OCI-LY3 (cell line): ENCODE results near the gene IGF2BP3.

Source experiments
- H2AFZ ChIP-seq: fragments of 200-600, 300-600 bp; shearing (Covaris generic); 2 replicates; pipeline ENCODE4 v1.6.0; 2014; ENCODE audit warnings: antibody characterized with exemption, low read depth, low read length
- H3K27ac ChIP-seq: fragments of 200-600, 300-600 bp; sonication (generic); 2 replicates; pipeline ENCODE4 v1.5.1; 2014; ENCODE audit warnings: mild to moderate bottlenecking, low read length, moderate library complexity, mixed read lengths
- H3K27me3 ChIP-seq: fragments of 200-600, 300-600 bp; sonication (generic); 2 replicates; pipeline ENCODE4 v1.6.1; 2014; ENCODE audit warnings: low read depth, low read length, mixed read lengths
- H3K36me3 ChIP-seq: fragments of 200-600, 300-600 bp; sonication (generic); replicated peaks from 2 replicates; pipeline ENCODE3; 2014; ENCODE audit warnings: low read depth, low read length, mixed read lengths
- H3K4me1 ChIP-seq: fragments of 300-600, 200-600 bp; sonication (generic); 2 replicates; pipeline ENCODE4 v1.6.1; 2014; ENCODE audit warnings: low read length, mixed read lengths
- H3K4me2 ChIP-seq: fragments of 200-600, 300-600 bp; sonication (generic); 2 replicates; pipeline ENCODE4 v1.6.1; 2014; ENCODE audit warnings: low read length, mixed read lengths
- H3K4me3 ChIP-seq: fragments of 300-600, 200-600 bp; sonication (generic); 2 replicates; pipeline ENCODE4 v1.5.1; 2014; ENCODE audit warnings: antibody characterized with exemption, mild to moderate bottlenecking, low read length, moderate library complexity
- H3K79me2 ChIP-seq: fragments of 300-600, 200-600 bp; shearing (Covaris generic); 2 replicates; pipeline ENCODE4 v1.6.1; 2014; ENCODE audit warnings: mild to moderate bottlenecking, low read length, mixed read lengths
- H3K9ac ChIP-seq: fragments of 300-600, 200-600 bp; shearing (Covaris generic); 2 replicates; pipeline ENCODE4 v1.6.0; 2014; ENCODE audit warnings: mild to moderate bottlenecking, low read length, moderate library complexity
- H3K9me3 ChIP-seq: fragments of 200-600, 300-600 bp; shearing (Covaris generic); 2 replicates; pipeline ENCODE4 v1.6.1; 2014; ENCODE audit warnings: low read length, mixed read lengths; ENCODE audit not compliant: insufficient read depth
- H4K20me1 ChIP-seq: fragments of 200-600, 300-600 bp; sonication (generic); 2 replicates; pipeline ENCODE4 v1.6.1; 2016; ENCODE audit warnings: low read length, mixed read lengths; ENCODE audit not compliant: insufficient read depth
- CTCF ChIP-seq: fragments of 200-600, 300-600 bp; sonication (generic); IDR thresholded peaks from 2 replicates; pipeline ENCODE4 v1.5.1; 2014; ENCODE audit warnings: antibody characterized with exemption, low read length, low read depth
- EZH2phosphoT487 ChIP-seq: fragments of 200-600 bp; shearing (Covaris generic); IDR thresholded peaks from 2 replicates; pipeline ENCODE4 v1.6.1; 2018; ENCODE audit warnings: antibody characterized with exemption, mixed run types, low read depth

IGF2BP3 gene

GRCh38 chr7:23338439-23338838 is 131.9 kb downstream of the IGF2BP3 start:
- Histone ChIP-seq H3K9me3 (no peaks in the 10 kb centered on the region), H2AFZ (no peak overlapping the region), H3K79me2 (no peaks in the 10 kb centered on the region), H4K20me1 (no peaks in the 10 kb centered on the region), H3K9ac (no peak overlapping the region), H3K4me2 (no peak overlapping the region), H3K4me3 (no peak overlapping the region), H3K27me3 (no peaks in the 10 kb centered on the region), H3K27ac (no peak overlapping the region), H3K36me3 (peaks cover 43% of the 10 kb centered on the region), H3K4me1 (no peaks in the 10 kb centered on the region)
- TF ChIP-seq CTCF (no peak), EZH2phosphoT487 (no peak)

GRCh38 chr7:23337374-23337773 is 132.9 kb downstream of the IGF2BP3 start:
- no peaks in the 10 kb centered on the region for H3K4me1 ChIP-seq
- no peak overlapping the region for H3K9ac ChIP-seq
- TF ChIP-seq EZH2phosphoT487: no peak
- TF ChIP-seq CTCF: no peak
- H3K27ac ChIP-seq: no peak overlapping the region
- no peaks in the 10 kb centered on the region for H3K27me3 ChIP-seq
- no peak overlapping the region for H2AFZ ChIP-seq
- H3K79me2 ChIP-seq: no peaks in the 10 kb centered on the region
- no peaks in the 10 kb centered on the region for H3K9me3 ChIP-seq
- no peak overlapping the region for H3K4me2 ChIP-seq
- no peaks in the 10 kb centered on the region for H4K20me1 ChIP-seq
- H3K4me3 ChIP-seq: no peak overlapping the region
- peaks cover 45% of the 10 kb centered on the region for H3K36me3 ChIP-seq

- Histone ChIP-seq H4K20me1 (no peaks in the 10 kb centered on the region), H3K9ac (no peak overlapping the region), H3K4me3 (no peak overlapping the region), H2AFZ (no peak overlapping the region), H3K9me3 (no peaks in the 10 kb centered on the region), H3K4me1 (no peaks in the 10 kb centered on the region), H3K27me3 (no peaks in the 10 kb centered on the region), H3K27ac (no peak overlapping the region), H3K79me2 (no peaks in the 10 kb centered on the region), H3K4me2 (no peak overlapping the region), H3K36me3 (peaks cover 48% of the 10 kb centered on the region)
- TF ChIP-seq CTCF (no peak), EZH2phosphoT487 (no peak)
Measured at GRCh38 chr7:23336799-23337283, 133.4 kb downstream of the IGF2BP3 start.

- no peak overlapping the region for H3K4me3 ChIP-seq
- H3K9ac ChIP-seq: no peak overlapping the region
- no peak overlapping the region for H2AFZ ChIP-seq
- H4K20me1 ChIP-seq: no peaks in the 10 kb centered on the region
- no peaks in the 10 kb centered on the region for H3K27me3 ChIP-seq
- peaks cover 51% of the 10 kb centered on the region for H3K36me3 ChIP-seq
- no peak overlapping the region for H3K4me2 ChIP-seq
- H3K4me1 ChIP-seq: peaks cover 3% of the 10 kb centered on the region; the same call in 1 of the 2 replicates
- no peaks in the 10 kb centered on the region for H3K9me3 ChIP-seq
- H3K79me2 ChIP-seq: no peaks in the 10 kb centered on the region
- no peak for TF ChIP-seq EZH2phosphoT487
- no peak for TF ChIP-seq CTCF
- H3K27ac ChIP-seq: no peak overlapping the region
Measured at GRCh38 chr7:23336086-23336485, 134.2 kb downstream of the IGF2BP3 start.
